Activated B cell treated with CpG ODN at 0.5 μM for 24 hours (primary cell): ENCODE data around the gene FSCN2. TPM values are rescaled to one million over a fixed set of nuclear protein-coding genes. Genes with fewer than 3 reads are reported as not detected.

ENCODE experiments used
- ATAC-seq: fragments of 200-7000 bp; cut with Tn5 transposase; one replicate; pipeline ENCODE4 v1.10.0; 2021; ENCODE audit warnings: low read depth, mild to moderate bottlenecking, moderate library complexity
- CTCF ChIA-PET: fragments of 350-600 bp; sonication (Branson Sonifier 250); formaldehyde crosslinking; loops from one replicate; lab custom pipeline; 2021; ENCODE audit warnings: antibody characterized with exemption; lab: Charles Lee
- POLR2A ChIA-PET: fragments of 350-600 bp; sonication (Branson Sonifier 250); formaldehyde crosslinking; loops from one replicate; lab custom pipeline; 2021; ENCODE audit warnings: antibody characterized with exemption; lab: Charles Lee
- DNase-seq: peaks from one replicate; pipeline ENCODE4 v3.0.0; 2022
- H3K27ac Mint-ChIP-seq: one replicate; pipeline ENCODE4 v1.8.0; 2020; ENCODE audit warnings: mixed read lengths
- H3K27me3 Mint-ChIP-seq: one replicate; pipeline ENCODE4 v1.8.0; 2021; ENCODE audit warnings: mixed read lengths
- H3K36me3 Mint-ChIP-seq: one replicate; pipeline ENCODE4 v1.8.0; 2021; ENCODE audit warnings: low read depth, mixed read lengths
- H3K4me1 Mint-ChIP-seq: one replicate; pipeline ENCODE4 v1.8.0; 2021; ENCODE audit warnings: mixed read lengths
- H3K4me3 Mint-ChIP-seq: one replicate; pipeline ENCODE4 v1.8.0; 2020; ENCODE audit warnings: mild to moderate bottlenecking, mixed read lengths
- H3K9me3 Mint-ChIP-seq: one replicate; pipeline ENCODE4 v1.8.0; 2020; ENCODE audit warnings: mixed read lengths
- intact Hi-C: fragments of 100-400 bp; cut with micrococcal nuclease; formaldehyde crosslinking; loops from one replicate; pipeline ENCODE4 v1.15.1; 2024
- total RNA-seq: library from RNA; stranded (reverse); gene quantifications from 2 replicates; pipeline ENCODE4 v1.2.3, GENCODE V29; 2022
- TF ChIP-seq, protein P1 (sequence below): fragments of 200-600 bp; IDR thresholded peaks from one replicate; pipeline ENCODE4 v1.8.0; 2022; ENCODE audit warnings: antibody characterized with exemption, mild to moderate bottlenecking

FSCN2 gene
- total RNA-seq, 1 donor from 2014 or later, result 5.5 TPM

DNA sequence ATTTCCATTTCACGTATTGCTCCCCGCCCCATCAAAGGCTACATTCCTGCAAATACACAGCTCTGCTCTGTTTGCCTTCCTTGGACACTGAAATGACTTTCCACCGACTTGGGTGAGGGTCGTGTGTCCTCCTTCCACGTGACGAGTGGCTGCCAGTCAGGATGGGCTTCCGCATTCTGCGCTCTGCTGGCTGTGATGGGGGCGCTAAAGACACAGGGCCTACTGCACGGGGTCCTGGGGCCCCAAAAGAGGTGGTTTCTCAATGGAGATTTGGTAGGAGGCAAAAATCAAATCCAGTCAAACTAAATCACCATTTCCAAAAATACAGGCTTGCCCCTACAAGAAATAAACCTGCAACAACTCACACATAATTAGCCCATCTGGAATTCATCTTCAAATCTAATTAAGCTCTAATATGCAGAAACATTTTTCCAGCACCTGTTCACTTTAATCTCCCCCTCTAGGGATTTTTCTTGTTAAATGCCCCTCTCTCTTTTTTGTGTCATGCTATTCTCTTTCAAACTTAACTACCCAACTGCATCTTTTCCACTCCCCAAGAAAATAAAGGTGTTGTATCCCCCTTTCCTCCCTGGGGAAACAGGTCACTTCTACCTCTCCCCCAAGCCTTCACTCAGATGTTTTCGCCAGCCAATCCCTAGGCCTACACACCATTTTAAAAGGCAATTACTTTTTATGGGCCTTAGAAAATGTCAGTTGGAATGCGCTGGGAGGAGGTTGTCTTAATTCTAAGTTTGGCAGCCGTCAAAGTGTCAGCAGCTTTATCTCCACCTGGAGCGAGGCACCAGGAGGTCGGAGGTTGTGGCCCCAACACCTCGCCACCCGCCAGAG, 45.8 kb downstream of the FSCN2 start:
- ATAC-seq, result no peak
- H3K27ac Mint-ChIP-seq, result no peak overlapping the region
- ChIA-PET POLR2A (no interaction called here), CTCF (no interaction called here)
- peaks cover 5% of the 10 kb centered on the region for H3K4me1 Mint-ChIP-seq
- intact Hi-C loops, result no loop called here
- no peaks in the 10 kb centered on the region for H3K9me3 Mint-ChIP-seq
- H3K36me3 Mint-ChIP-seq, result peaks cover 80% of the 10 kb centered on the region
- TF ChIP-seq, protein P1, sequence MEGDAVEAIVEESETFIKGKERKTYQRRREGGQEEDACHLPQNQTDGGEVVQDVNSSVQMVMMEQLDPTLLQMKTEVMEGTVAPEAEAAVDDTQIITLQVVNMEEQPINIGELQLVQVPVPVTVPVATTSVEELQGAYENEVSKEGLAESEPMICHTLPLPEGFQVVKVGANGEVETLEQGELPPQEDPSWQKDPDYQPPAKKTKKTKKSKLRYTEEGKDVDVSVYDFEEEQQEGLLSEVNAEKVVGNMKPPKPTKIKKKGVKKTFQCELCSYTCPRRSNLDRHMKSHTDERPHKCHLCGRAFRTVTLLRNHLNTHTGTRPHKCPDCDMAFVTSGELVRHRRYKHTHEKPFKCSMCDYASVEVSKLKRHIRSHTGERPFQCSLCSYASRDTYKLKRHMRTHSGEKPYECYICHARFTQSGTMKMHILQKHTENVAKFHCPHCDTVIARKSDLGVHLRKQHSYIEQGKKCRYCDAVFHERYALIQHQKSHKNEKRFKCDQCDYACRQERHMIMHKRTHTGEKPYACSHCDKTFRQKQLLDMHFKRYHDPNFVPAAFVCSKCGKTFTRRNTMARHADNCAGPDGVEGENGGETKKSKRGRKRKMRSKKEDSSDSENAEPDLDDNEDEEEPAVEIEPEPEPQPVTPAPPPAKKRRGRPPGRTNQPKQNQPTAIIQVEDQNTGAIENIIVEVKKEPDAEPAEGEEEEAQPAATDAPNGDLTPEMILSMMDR, result no peak
- DNase-seq, result no peak
- H3K4me3 Mint-ChIP-seq, result no peak overlapping the region
- H3K27me3 Mint-ChIP-seq, result no peaks in the 10 kb centered on the region

DNA sequence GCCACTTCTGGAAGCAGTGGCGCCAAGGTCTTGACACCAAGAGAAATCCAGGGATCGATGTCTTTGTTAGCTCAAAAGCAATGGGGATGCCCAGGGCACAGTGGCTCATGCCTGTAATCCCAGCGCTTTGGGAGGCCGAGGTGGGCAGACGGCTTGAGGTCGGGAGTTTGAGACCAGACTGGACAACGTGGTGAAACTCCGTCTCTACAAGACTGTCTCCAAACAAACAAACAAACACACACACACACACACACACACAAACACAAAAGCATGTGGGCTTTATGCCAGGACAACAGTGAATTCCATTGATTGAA, 46.4 kb downstream of the FSCN2 start:
- ChIA-PET POLR2A (no interaction called here), CTCF (no interaction called here)
- H3K9me3 Mint-ChIP-seq, result no peaks in the 10 kb centered on the region
- peaks cover 8% of the 10 kb centered on the region for H3K4me1 Mint-ChIP-seq
- no peak overlapping the region for H3K27ac Mint-ChIP-seq
- no peak for ATAC-seq
- TF ChIP-seq, protein P1, result no peak
- no peak for DNase-seq
- H3K4me3 Mint-ChIP-seq, result no peak overlapping the region
- H3K27me3 Mint-ChIP-seq, result no peaks in the 10 kb centered on the region
- intact Hi-C loops, result no loop called here
- peaks cover 77% of the 10 kb centered on the region for H3K36me3 Mint-ChIP-seq

DNA sequence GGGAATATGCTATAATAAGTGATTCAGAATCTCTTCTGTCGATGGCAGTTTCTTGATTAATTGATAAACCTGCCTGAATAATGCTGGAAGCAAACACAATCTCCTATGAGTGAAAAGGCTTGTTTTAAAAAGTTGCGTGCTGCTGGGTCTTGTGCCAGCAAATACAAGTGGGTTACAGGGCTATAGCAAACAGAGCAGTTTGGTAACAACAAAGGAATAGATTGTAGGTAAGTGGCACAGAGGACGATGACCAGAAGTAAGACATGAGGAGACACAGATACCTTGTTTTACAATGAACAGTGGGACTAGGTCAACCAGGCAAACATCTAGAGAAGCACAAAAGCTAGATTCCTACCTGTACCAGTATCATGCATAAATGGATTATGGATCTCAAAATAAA, 47.7 kb downstream of the FSCN2 start:
- DNase-seq, result no peak
- Mint-ChIP-seq H3K9me3 (no peaks in the 10 kb centered on the region), H3K4me3 (no peak overlapping the region), H3K27ac (no peak overlapping the region), H3K27me3 (no peaks in the 10 kb centered on the region), H3K36me3 (peaks cover 76% of the 10 kb centered on the region), H3K4me1 (peaks cover 8% of the 10 kb centered on the region)
- intact Hi-C loops, result no loop called here
- ATAC-seq, result no peak
- TF ChIP-seq, protein P1, result no peak
- CTCF ChIA-PET, result no interaction called here
- POLR2A ChIA-PET, result no interaction called here

DNA sequence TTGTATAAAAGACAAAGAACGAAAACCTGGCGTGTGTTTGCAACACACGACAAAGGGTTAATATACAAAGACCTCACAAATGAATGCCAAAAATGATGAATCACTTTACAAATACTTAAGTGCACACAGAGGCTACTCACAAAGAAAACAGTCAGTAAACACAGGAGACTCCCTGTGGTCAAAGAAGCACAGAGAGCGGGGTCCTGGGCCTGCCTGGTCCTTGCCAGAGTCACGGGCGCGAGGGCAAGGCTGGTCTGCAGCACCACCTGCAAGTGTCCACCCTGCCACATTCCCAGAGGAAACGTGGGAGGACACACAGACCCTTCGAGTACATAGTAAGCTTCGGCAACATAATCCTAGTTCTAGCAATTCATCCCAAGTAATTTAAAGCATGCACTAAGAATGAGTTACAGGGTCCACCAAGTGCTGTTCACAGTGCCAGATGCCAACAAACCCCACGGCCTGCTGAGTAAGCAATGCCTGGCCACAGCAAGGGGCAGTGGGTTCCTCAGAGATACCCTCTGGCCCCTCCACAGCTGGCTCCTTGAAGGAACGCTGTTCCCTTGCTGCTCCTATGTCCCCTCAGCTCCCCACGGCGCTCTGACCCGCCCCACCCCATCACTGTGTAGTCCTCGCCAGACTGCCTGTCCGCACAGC, 48.6 kb downstream of the FSCN2 start:
- Mint-ChIP-seq H3K27ac (no peak overlapping the region), H3K4me3 (no peak overlapping the region), H3K27me3 (no peaks in the 10 kb centered on the region), H3K4me1 (peaks cover 8% of the 10 kb centered on the region), H3K36me3 (peaks cover 72% of the 10 kb centered on the region), H3K9me3 (no peaks in the 10 kb centered on the region)
- POLR2A ChIA-PET, result interaction anchor here (0.6 kb wide), 1 partner anchor 12 kb away, joined by 5 read pairs; no protein-coding TSS in a partner anchor
- CTCF ChIA-PET, result interaction anchor here (1.5 kb wide), 1 partner anchor 24 kb away, joined by 3 read pairs; no protein-coding TSS in a partner anchor
- DNase-seq (no peak), ATAC-seq (no peak)
- intact Hi-C loops, result no loop called here
- TF ChIP-seq, protein P1, result no peak

DNA sequence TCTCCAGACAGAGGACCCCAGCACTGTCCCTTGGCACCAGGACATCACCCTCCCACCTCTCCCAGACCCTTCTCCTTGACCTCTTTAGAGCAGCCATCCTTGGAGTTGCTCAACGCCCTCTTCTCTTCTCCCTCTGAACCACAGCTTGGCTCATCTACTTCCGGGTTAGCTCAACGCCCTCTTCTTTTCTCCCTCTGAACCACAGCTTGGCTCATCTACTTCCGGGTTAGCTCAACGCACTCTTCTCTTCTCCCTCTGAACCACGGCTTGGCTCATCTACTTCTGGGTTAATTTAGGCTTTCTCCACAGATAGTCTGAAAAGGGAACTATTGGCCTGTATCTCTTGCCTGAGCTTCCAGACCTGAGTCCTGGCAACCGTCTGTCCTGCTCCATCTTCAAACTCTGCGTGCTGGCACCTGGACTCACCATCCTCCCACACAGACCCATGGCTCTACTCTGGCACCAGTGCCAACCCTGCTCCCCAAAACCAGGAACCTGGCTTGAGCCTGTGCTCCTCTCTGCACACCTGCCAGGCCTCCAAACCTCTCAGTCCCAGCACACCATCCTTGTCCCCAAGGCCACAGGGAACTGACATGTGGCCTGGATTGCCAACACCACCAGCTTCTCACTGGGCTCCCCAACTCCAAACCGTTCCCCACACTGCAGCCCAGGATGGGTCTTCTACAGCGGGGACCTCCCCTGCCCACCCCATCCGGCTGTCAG, 49.3 kb downstream of the FSCN2 start:
- CTCF ChIA-PET, result interaction anchor here (1.5 kb wide), 1 partner anchor 24 kb away, joined by 3 read pairs; no protein-coding TSS in a partner anchor
- intact Hi-C loops, result no loop called here
- Mint-ChIP-seq H3K27ac (no peak overlapping the region), H3K9me3 (no peaks in the 10 kb centered on the region), H3K4me3 (no peak overlapping the region), H3K36me3 (peaks cover 76% of the 10 kb centered on the region), H3K4me1 (peaks cover 8% of the 10 kb centered on the region), H3K27me3 (no peaks in the 10 kb centered on the region)
- POLR2A ChIA-PET, result no interaction called here
- no peak for DNase-seq
- no peak for ATAC-seq
- TF ChIP-seq, protein P1, result no peak
